HG02970 (cell line): Measurements from ENCODE around the gene OR2T2.
A peak's percentile ranks its signal among the peaks of the same experiment; 100 is the strongest.
"Not testable (repeated sequence)": the region's sequence is repeated elsewhere in the genome, so short reads cannot be mapped to it uniquely, and the experiment has no call there.

Source experiments
- ATAC-seq: cut with Tn5 transposase; IDR thresholded peaks from one replicate; pipeline ENCODE4 v1.9.1; 2021; ENCODE audit warnings: mild to moderate bottlenecking, moderate library complexity, moderate number of reproducible peaks; ENCODE audit not compliant: unreplicated experiment, low FRiP score

Gene OR2T2

GRCh38 chr1:248449821-248450465 is 4.5 kb downstream of the OR2T2 start:
- not testable (repeated sequence) for ATAC-seq

GRCh38 chr1:248450466-248451145 is 5.2 kb downstream of the OR2T2 start:
- peak; percentile 65 for ATAC-seq

GRCh38 chr1:248453619-248454018 is 8.2 kb downstream of the OR2T2 start:
- ATAC-seq, result not testable (repeated sequence)

- not testable (repeated sequence) for ATAC-seq
These were observed 9.6 kb downstream of the OR2T2 start for GRCh38 chr1:248455045-248455444.

- ATAC-seq, result not testable (repeated sequence)
These were observed 11.2 kb downstream of the OR2T2 start for GRCh38 chr1:248456635-248457034.

DNA sequence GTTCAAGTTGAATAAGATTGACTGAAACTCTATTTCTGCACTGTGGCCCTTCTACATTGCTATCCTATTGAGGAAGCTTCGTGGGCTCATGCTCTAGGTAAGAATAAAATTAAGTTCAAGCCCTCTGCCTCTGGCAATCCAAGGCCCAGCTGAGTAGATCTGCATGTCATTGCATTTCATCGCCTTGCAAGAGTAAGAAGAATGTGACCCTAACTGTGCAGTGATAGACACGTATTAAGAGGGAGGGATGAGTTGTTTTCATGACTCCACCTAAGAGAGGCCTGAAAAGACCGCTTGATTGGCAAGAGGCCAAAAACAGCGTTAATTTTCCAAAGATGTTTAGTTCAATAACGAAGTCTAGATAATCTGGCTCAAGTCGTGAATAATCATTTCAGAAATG is 13.7 kb downstream of the OR2T2 start:
- ATAC-seq, result not testable (repeated sequence)

DNA sequence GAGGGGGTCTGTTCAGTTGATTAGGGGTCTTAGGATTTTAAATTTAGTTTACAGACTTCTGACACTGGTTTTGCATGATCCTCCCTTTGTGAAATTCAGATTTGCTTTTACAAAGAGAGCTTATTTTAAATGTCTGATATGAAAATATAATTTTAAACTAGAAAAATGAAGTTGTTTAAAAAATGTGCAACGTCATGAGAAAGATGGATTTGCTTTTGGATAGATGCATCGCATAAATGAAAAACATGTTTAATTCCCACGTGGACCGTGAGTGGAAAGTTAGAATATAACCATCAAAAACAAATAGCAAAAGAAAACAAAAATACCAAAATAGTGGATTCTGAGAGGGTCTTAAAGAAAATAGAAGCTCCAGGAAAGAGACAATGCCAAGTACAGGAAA is 25.7 kb downstream of the OR2T2 start:
- ATAC-seq, result no peak

DNA sequence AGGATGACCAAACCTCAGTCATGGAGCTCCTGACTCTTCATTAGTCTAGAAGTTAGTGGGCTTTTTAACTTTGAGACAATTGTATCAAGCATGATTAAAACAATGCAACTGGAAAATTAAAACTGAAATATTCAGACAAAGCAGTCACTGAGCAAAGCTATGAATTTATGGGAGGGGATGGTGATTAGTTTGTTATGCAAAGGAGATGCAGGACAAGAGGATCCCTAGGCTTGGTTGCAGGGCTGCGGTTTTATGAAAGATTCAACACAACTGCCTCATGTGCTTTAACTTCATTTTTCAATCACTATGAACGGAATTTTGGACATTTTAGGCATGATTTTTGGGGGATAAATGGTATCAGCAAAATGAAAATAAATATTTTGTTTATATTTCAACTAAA is 26.7 kb downstream of the OR2T2 start:
- not testable (repeated sequence) for ATAC-seq

DNA sequence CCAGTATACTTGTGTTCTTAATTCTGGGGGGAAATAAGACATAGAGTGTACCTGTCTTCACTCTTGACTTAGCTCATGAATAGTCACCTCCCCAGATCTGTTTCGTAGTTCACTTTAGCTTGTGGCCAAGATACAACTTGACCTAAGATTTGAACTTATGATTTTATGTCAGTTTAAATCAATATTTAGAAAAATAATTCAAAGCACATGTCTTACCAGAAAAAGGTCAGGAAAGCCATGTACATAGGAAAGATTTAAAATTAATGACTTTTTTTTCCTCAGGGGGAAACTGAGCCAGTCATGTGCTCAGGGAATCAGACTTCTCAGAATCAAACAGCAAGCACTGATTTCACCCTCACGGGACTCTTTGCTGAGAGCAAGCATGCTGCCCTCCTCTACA is 27.6 kb downstream of the OR2T2 start, which contains the start of gene OR2T3:
Gene OR2T3, plus strand, starts transcription at position 301 of the 400 bp plus-strand sequence. Its CDS starts 0 bp downstream, at position 301.
- ATAC-seq, result not testable (repeated sequence)

DNA sequence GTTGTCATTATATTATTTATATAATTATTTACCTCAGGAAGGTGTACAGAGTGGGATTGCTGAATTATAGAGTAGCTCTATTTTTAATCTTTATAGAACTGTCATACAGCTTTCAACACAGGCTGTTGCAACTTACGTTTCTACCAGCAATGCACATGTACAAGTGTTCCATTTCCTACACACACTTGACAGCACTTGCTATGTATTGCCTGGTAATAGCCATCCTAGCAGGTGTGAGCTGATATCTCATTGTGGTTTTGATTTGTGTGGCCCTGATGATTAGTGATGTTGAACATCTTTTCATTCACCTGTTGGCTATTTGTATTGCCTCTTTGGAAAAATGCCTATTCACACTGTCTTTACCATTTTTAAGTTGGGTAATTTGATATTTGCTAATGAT is 30.2 kb downstream of the OR2T2 start:
- peak; percentile 43 for ATAC-seq

- ATAC-seq, result peak; percentile 82
These were observed 36.5 kb downstream of the OR2T2 start for GRCh38 chr1:248481686-248482579.

DNA sequence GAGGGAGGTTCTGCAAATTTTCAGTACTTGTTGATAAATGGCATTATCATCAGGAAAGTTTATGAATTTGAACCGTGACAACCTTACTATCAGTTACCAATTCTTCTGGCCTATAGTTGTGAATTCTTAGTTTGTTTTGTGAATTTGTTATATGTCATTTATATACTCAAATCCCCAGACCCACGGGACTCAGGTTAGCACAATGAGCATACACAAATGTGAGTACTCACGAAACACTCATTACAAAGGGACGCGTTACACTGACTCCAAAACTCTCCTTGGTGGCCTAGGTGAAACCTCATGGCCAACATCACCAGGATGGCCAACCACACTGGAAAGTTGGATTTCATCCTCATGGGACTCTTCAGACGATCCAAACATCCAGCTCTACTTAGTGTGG is 42.9 kb downstream of the OR2T2 start, which contains the start of gene OR2T5:
Gene OR2T5, plus strand, starts transcription at position 301 of the 400 bp plus-strand sequence. Its CDS starts 0 bp downstream, at position 301.
- ATAC-seq, result not testable (repeated sequence)

GRCh38 chr1:248496661-248497060 is 51.2 kb downstream of the OR2T2 start:
- ATAC-seq, result not testable (repeated sequence)

DNA sequence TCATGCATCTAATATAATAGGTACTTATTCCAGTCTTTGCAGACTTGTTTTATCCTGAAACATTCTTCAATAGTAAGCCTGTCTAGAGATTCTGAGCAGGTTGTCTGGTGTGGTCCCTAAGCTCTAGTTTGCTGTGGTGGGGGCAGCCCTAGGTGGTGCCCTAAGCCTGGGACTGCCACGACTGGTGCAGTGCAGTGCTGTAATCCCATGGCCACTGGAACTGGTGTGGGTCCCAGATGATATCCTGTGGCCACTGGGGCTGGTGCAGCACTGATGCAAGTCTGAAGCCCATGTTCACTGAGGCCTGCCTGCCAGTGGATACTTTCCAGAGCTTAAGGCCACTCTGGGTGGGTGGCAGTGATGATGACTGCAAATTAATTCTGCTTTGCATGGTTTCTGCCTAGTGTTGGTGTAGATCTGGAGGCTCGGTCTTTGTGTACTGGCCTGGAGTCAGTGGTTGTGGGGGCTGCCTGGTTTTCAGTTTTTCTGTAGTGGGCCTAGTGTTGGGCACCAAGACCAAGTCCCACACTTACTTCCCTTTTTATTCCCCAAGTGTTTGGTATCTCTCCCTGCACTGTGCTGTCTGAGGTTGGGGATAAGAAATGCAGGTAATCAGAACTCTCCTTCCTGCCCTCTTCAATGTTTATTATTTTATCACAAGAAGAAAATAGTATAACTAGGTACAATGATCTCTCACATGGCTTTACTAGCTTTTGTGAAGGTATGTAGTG is 55.0 kb downstream of the OR2T2 start:
- ATAC-seq, result not testable (repeated sequence)
